HG02798 (cell line): ENCODE measurements around the gene PLS1.
"Not testable (repeated sequence)": the region's sequence is repeated elsewhere in the genome, so short reads cannot be mapped to it uniquely, and the experiment has no call there.

Experiments
- ATAC-seq: cut with Tn5 transposase; IDR thresholded peaks from one replicate; pipeline ENCODE4 v1.9.1; 2021; ENCODE audit warnings: mild to moderate bottlenecking; ENCODE audit not compliant: unreplicated experiment, poor library complexity

The PLS1 gene

GRCh38 chr3:142680710-142681109 is 84.5 kb downstream of the PLS1 start:
- ATAC-seq = no peak

- ATAC-seq = no peak
Measured at GRCh38 chr3:142690613-142691012, 94.4 kb downstream of the PLS1 start.

GRCh38 chr3:142691527-142691926 is 95.3 kb downstream of the PLS1 start:
- no peak for ATAC-seq

- ATAC-seq = no peak
Measured at GRCh38 chr3:142693136-142693853, 97.1 kb downstream of the PLS1 start.

- no peak for ATAC-seq
Measured at GRCh38 chr3:142694225-142694624, 98.0 kb downstream of the PLS1 start.

GRCh38 chr3:142705198-142705597 is 109.0 kb downstream of the PLS1 start:
- no peak for ATAC-seq

- ATAC-seq = no peak
Measured at GRCh38 chr3:142706321-142707127, 110.3 kb downstream of the PLS1 start.

GRCh38 chr3:142709207-142709606 is 113.0 kb downstream of the PLS1 start:
- ATAC-seq = no peak

- ATAC-seq = not testable (repeated sequence)
Measured at GRCh38 chr3:142714882-142715281, 118.7 kb downstream of the PLS1 start.

- no peak for ATAC-seq
Measured at GRCh38 chr3:142716102-142716501, 119.9 kb downstream of the PLS1 start.

- ATAC-seq = peak; percentile 15
Measured at GRCh38 chr3:142723665-142723967, 127.4 kb downstream of the PLS1 start.

- peak; percentile 92 for ATAC-seq
Measured at GRCh38 chr3:142723968-142724681, 127.9 kb downstream of the PLS1 start, which contains the start of gene TRPC1. TSS of gene TRPC1 (plus strand) at chr3:142724034. CDS start at chr3:142724560, 526 bp downstream.

- ATAC-seq = peak; percentile 20
Measured at GRCh38 chr3:142724682-142725356, 128.6 kb downstream of the PLS1 start.

GRCh38 chr3:142725357-142725739 is 129.2 kb downstream of the PLS1 start:
- no peak for ATAC-seq

- no peak for ATAC-seq
Measured at GRCh38 chr3:142726017-142726416, 129.8 kb downstream of the PLS1 start.

- no peak for ATAC-seq
Measured at GRCh38 chr3:142732066-142732465, 135.9 kb downstream of the PLS1 start.

GRCh38 chr3:142734834-142735233 is 138.6 kb downstream of the PLS1 start:
- no peak for ATAC-seq

GRCh38 chr3:142735462-142735861 is 139.3 kb downstream of the PLS1 start:
- ATAC-seq = no peak

- ATAC-seq = no peak
Measured at GRCh38 chr3:142738396-142738795, 142.2 kb downstream of the PLS1 start.

- ATAC-seq = no peak
Measured at GRCh38 chr3:142746646-142747045, 150.5 kb downstream of the PLS1 start.

- not testable (repeated sequence) for ATAC-seq
Measured at GRCh38 chr3:142750531-142750930, 154.3 kb downstream of the PLS1 start.
